Type B pancreatic cell (in vitro differentiated cells): ENCODE results near the gene SNRNP25. TPM values are rescaled to one million over a fixed set of nuclear protein-coding genes. Genes with fewer than 3 reads are reported as not detected.
A peak's percentile ranks its signal among the peaks of the same experiment; 100 is the strongest.

Experiments used
- DNase-seq: peaks from one replicate; pipeline ENCODE4 v3.0.0; 2021; ENCODE audit warnings: mixed read lengths; ENCODE audit not compliant: unreplicated experiment; ENCODE audit errors: extremely low spot score
- H3K27ac Mint-ChIP-seq: 2 replicates; pipeline ENCODE4 v1.8.0; 2021; ENCODE audit warnings: mild to moderate bottlenecking, mixed read lengths
- H3K27me3 Mint-ChIP-seq: 2 replicates; pipeline ENCODE4 v1.8.0; 2021; ENCODE audit warnings: mixed read lengths
- H3K36me3 Mint-ChIP-seq: 2 replicates; pipeline ENCODE4 v1.8.0; 2021; ENCODE audit warnings: mixed read lengths
- H3K4me1 Mint-ChIP-seq: one replicate; pipeline ENCODE4 v1.8.0; 2021; ENCODE audit warnings: mixed read lengths; ENCODE audit not compliant: unreplicated experiment
- H3K4me3 Mint-ChIP-seq: 2 replicates; pipeline ENCODE4 v1.8.0; 2021; ENCODE audit warnings: mild to moderate bottlenecking, mixed read lengths
- H3K9me3 Mint-ChIP-seq: 2 replicates; pipeline ENCODE4 v1.8.0; 2021; ENCODE audit warnings: mixed read lengths
- total RNA-seq: library from RNA; stranded (reverse); gene quantifications from 2 replicates; pipeline ENCODE4 v1.2.1, GENCODE V29; 2021; ENCODE audit warnings: low replicate concordance
- TF ChIP-seq, protein P1 (sequence below): fragments of 200-600 bp; sonication (generic); conservative IDR thresholded peaks from 2 replicates; pipeline ENCODE4 v1.5.0; 2021; ENCODE audit warnings: antibody characterized with exemption, mild to moderate bottlenecking

SNRNP25 gene
- total RNA-seq, 1 donor from 2014 or later = 48.7 TPM

DNA sequence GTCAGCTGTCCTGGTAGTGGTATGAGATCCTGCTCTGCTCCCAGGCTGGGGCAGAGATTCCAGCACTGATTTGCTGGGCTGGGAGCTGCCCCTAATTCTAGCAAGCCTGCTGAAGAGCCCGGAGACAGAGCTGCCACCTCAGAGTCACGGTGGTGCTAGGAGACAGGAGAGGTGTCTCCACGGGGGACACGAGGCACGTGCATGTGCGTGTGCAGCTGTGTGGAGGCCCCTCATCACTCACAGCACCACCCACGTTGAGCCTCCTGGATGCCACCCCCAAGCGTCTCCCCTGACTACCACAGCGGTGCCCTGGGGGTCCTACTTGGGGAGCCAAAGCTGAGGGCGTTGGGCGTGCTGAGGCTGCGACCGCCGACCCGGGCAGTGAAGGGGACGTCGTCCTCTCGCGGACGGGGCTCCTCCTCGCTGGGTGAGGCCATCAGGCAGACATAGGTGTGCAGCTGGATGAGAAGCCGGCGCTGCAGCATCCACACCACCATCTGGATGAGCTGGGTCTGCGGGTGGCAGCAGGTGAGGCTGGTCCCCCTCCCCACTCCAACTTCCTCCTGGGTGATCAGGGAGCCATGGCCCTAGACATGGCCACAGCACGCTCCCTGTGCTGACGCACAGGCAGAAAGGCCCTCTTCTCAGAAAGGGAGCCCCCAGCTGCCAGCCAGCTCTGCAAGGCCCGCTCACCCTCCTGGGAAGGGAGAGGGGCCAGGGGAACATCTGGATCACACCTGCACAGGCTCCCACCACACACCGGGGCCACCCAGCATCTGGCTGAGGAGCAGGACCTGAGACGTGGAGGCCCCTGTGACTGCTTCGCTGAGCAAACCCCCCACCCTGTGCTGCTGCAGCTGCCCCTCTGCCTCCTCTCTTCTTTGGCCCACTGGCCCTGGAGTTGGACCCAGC is 36.0 kb downstream of the SNRNP25 start:
- no peak overlapping the region for H3K4me3 Mint-ChIP-seq
- no peaks in the 10 kb centered on the region for H3K9me3 Mint-ChIP-seq
- no peak overlapping the region for H3K27ac Mint-ChIP-seq
- no peak for DNase-seq
- H3K36me3 Mint-ChIP-seq = no peaks in the 10 kb centered on the region
- TF ChIP-seq, protein P1, sequence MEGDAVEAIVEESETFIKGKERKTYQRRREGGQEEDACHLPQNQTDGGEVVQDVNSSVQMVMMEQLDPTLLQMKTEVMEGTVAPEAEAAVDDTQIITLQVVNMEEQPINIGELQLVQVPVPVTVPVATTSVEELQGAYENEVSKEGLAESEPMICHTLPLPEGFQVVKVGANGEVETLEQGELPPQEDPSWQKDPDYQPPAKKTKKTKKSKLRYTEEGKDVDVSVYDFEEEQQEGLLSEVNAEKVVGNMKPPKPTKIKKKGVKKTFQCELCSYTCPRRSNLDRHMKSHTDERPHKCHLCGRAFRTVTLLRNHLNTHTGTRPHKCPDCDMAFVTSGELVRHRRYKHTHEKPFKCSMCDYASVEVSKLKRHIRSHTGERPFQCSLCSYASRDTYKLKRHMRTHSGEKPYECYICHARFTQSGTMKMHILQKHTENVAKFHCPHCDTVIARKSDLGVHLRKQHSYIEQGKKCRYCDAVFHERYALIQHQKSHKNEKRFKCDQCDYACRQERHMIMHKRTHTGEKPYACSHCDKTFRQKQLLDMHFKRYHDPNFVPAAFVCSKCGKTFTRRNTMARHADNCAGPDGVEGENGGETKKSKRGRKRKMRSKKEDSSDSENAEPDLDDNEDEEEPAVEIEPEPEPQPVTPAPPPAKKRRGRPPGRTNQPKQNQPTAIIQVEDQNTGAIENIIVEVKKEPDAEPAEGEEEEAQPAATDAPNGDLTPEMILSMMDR = no peak
- no peaks in the 10 kb centered on the region for H3K4me1 Mint-ChIP-seq
- H3K27me3 Mint-ChIP-seq = no peaks in the 10 kb centered on the region

GRCh38 chr16:91484-91883 is 37.9 kb downstream of the SNRNP25 start:
- no peaks in the 10 kb centered on the region for H3K9me3 Mint-ChIP-seq
- no peak for DNase-seq
- TF ChIP-seq, protein P1 = no peak
- no peak overlapping the region for H3K4me3 Mint-ChIP-seq
- H3K27me3 Mint-ChIP-seq = no peaks in the 10 kb centered on the region
- H3K27ac Mint-ChIP-seq = no peak overlapping the region
- no peaks in the 10 kb centered on the region for H3K4me1 Mint-ChIP-seq
- H3K36me3 Mint-ChIP-seq = no peaks in the 10 kb centered on the region

- Mint-ChIP-seq H3K9me3 (no peaks in the 10 kb centered on the region), H3K27ac (no peak overlapping the region)
These were observed 39.1 kb downstream of the SNRNP25 start for GRCh38 chr16:92431-93339.

GRCh38 chr16:94918-95265 is 41.3 kb downstream of the SNRNP25 start:
- no peak overlapping the region for H3K4me3 Mint-ChIP-seq
- H3K36me3 Mint-ChIP-seq = no peaks in the 10 kb centered on the region
- TF ChIP-seq, protein P1 = no peak
- no peaks in the 10 kb centered on the region for H3K4me1 Mint-ChIP-seq
- DNase-seq = no peak
- no peak overlapping the region for H3K27ac Mint-ChIP-seq
- H3K27me3 Mint-ChIP-seq = no peaks in the 10 kb centered on the region
- H3K9me3 Mint-ChIP-seq = no peaks in the 10 kb centered on the region

More at GRCh38 chr16:92431-93339, 39.1 kb downstream of the SNRNP25 start:
- no peaks in the 10 kb centered on the region for H3K4me1 Mint-ChIP-seq
- TF ChIP-seq, protein P1 = no peak
- DNase-seq = no peak
- no peak overlapping the region for H3K4me3 Mint-ChIP-seq
- no peaks in the 10 kb centered on the region for H3K27me3 Mint-ChIP-seq
- no peaks in the 10 kb centered on the region for H3K36me3 Mint-ChIP-seq

DNA sequence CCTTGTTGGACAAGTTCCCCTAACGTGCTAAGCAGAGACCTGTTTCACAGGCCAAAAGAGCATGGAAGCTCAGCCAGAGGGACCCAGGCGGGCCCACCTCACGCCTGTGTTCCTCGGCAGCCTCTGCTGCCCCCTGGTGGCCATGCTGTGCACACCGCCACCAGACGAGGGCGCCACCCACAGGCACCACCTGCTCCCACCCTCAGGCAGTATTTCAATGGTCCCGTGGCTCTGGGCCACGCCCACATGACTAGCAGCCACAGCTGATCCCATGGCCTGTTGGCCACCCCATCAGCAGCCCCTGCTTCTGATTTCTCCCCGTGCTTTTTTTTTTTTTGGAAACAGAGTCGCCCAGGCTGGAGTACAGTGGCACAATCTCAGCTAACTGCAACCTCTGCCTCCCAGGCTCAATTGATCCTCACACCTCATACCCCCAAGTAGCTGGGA is 43.3 kb downstream of the SNRNP25 start:
- TF ChIP-seq, protein P1 = peak; percentile 98
- Mint-ChIP-seq H3K36me3 (no peaks in the 10 kb centered on the region), H3K4me1 (no peaks in the 10 kb centered on the region), H3K9me3 (no peaks in the 10 kb centered on the region), H3K27me3 (no peaks in the 10 kb centered on the region), H3K27ac (no peak overlapping the region), H3K4me3 (no peak overlapping the region)
- peak; percentile 90 for DNase-seq
